PC-3 (cell line): ENCODE results near the gene SYNJ2. TPM values are rescaled to one million over a fixed set of nuclear protein-coding genes. Genes with fewer than 3 reads are reported as not detected.

ENCODE experiments used
- ATAC-seq: fragments of 200-7000 bp; cut with Tn5 transposase; 2 replicates; pipeline ENCODE4 v1.9.1; 2020; ENCODE audit warnings: mild to moderate bottlenecking, moderate library complexity
- BruUV-seq: library from RNA; stranded (reverse); fragments of 400-500 nt; replicated peaks from 2 replicates; lab custom pipeline; 2021; lab: Mats Ljungman, UMichigan
- CTCF ChIA-PET: fragments of 300-600 bp; sonication (Branson Sonifier 250); formaldehyde crosslinking; loops from one replicate; lab custom pipeline; 2022; ENCODE audit warnings: antibody characterized with exemption; lab: Charles Lee
- POLR2A ChIA-PET: fragments of 300-600 bp; sonication (Branson Sonifier 250); formaldehyde crosslinking; loops from one replicate; lab custom pipeline; 2022; ENCODE audit warnings: antibody characterized with exemption; ENCODE audit not compliant: unreplicated experiment; lab: Charles Lee
- DNase-seq: peaks from one replicate; pipeline ENCODE4 v3.0.0-alpha.2; 2015
- H2AFZ ChIP-seq: fragments of 300-600 bp; sonication (generic); 2 replicates; pipeline ENCODE4 v1.6.0; 2016; ENCODE audit warnings: antibody characterized with exemption, low read length
- H3F3A ChIP-seq: fragments of 300-600 bp; sonication (generic); one replicate; pipeline ENCODE4 v1.6.0; 2017; ENCODE audit warnings: antibody characterized with exemption, low read length, control low read depth, mild to moderate bottlenecking; ENCODE audit not compliant: unreplicated experiment
- H3K27ac ChIP-seq: fragments of 300-600 bp; sonication (generic); 2 replicates; pipeline ENCODE4 v1.5.1; 2016; ENCODE audit warnings: mild to moderate bottlenecking, low read length
- H3K27me3 ChIP-seq: fragments of 300-600 bp; sonication (generic); 2 replicates; pipeline ENCODE4 v1.6.1; 2016; ENCODE audit warnings: low read length, mixed read lengths
- H3K36me3 ChIP-seq: fragments of 300-600 bp; sonication (generic); 2 replicates; pipeline ENCODE4 v1.6.1; 2016; ENCODE audit warnings: low read depth, mixed run types, low read length, mixed read lengths
- H3K4me1 ChIP-seq: fragments of 300-600 bp; sonication (generic); 2 replicates; pipeline ENCODE4 v1.5.1; 2016; ENCODE audit warnings: low read length; ENCODE audit not compliant: insufficient read depth
- H3K4me2 ChIP-seq: fragments of 300-600 bp; sonication (generic); 2 replicates; pipeline ENCODE4 v1.6.0; 2016; ENCODE audit warnings: low read length
- H3K4me3 ChIP-seq: fragments of 300-600 bp; sonication (generic); 2 replicates; pipeline ENCODE4 v1.5.1; 2016; ENCODE audit warnings: mild to moderate bottlenecking, low read length, mixed read lengths
- H3K79me2 ChIP-seq: fragments of 300-600 bp; sonication (generic); 2 replicates; pipeline ENCODE4 v1.6.1; 2017; ENCODE audit warnings: low read length, mixed read lengths
- H3K9ac ChIP-seq: fragments of 300-600 bp; sonication (generic); 2 replicates; pipeline ENCODE4 v1.6.0; 2016; ENCODE audit warnings: mild to moderate bottlenecking, low read length
- H3K9me2 ChIP-seq: fragments of 300-600 bp; sonication (generic); replicated peaks from 2 replicates; pipeline ENCODE4 v1.6.1; 2016; ENCODE audit warnings: mixed run types, low read length, mixed read lengths
- H3K9me3 ChIP-seq: fragments of 300-600 bp; sonication (generic); 2 replicates; pipeline ENCODE4 v1.6.1; 2016; ENCODE audit warnings: low read length, mixed read lengths
- H4K20me1 ChIP-seq: fragments of 300-600 bp; sonication (generic); 2 replicates; pipeline ENCODE4 v1.6.1; 2016; ENCODE audit warnings: low read length, mixed read lengths
- CTCF ChIP-seq: fragments of 300-600 bp; sonication (generic); conservative IDR thresholded peaks from 2 replicates; pipeline ENCODE4 v1.5.1; 2017; ENCODE audit warnings: antibody characterized with exemption, low read depth, mild to moderate bottlenecking, low read length
- EZH2 ChIP-seq: fragments of 300-600 bp; sonication (generic); IDR thresholded peaks from one replicate; pipeline ENCODE4 v1.6.1; 2017; ENCODE audit warnings: antibody characterized with exemption, mild to moderate bottlenecking, low read length; ENCODE audit not compliant: unreplicated experiment
- EZH2phosphoT487 ChIP-seq: fragments of 300-600 bp; sonication (generic); IDR thresholded peaks from 2 replicates; pipeline ENCODE4 v1.6.1; 2018; ENCODE audit warnings: mild to moderate bottlenecking, antibody characterized with exemption, low read length, borderline replicate concordance
- intact Hi-C: fragments of 100-400 bp; cut with micrococcal nuclease; formaldehyde crosslinking; loops from 2 replicates; pipeline ENCODE4 v1.9.0; 2023
- total RNA-seq: library from RNA; depleted of rRNA; stranded (reverse); fragments of >200 nt; gene quantifications from 2 replicates; pipeline ENCODE4 v1.2.3, GENCODE V29; 2014

The SYNJ2 gene
- total RNA-seq, 1 experiment from 2014 or later, result 21.5 TPM

- TF ChIP-seq EZH2phosphoT487 (no peak), EZH2 (no peak), CTCF (no peak)
- intact Hi-C loops, result loop anchor here (5.0 kb wide), 1 partner anchor 39 kb away; no protein-coding TSS in a partner anchor
- ATAC-seq (no peak), DNase-seq (no peak)
- Histone ChIP-seq H3K27me3 (no peaks in the 10 kb centered on the region), H3F3A (peaks cover 6% of the 10 kb centered on the region), H3K36me3 (0 out of 2 replicates have a peak, but pooled peaks cover 4% of the 10 kb centered on the region), H4K20me1 (no peaks in the 10 kb centered on the region), H3K27ac (peak overlapping the region; percentile 98), H3K79me2 (no peaks in the 10 kb centered on the region), H3K4me3 (no peak overlapping the region), H3K4me2 (no peak overlapping the region), H3K9ac (no peak overlapping the region), H3K4me1 (peaks cover 43% of the 10 kb centered on the region), H3K9me2 (no peaks in the 10 kb centered on the region), H2AFZ (no peak overlapping the region), H3K9me3 (no peaks in the 10 kb centered on the region)
- CTCF ChIA-PET, result no interaction called here
- POLR2A ChIA-PET, result no interaction called here
- BruUV-seq, result no TSS peak
Observed at GRCh38 chr6:158066136-158066781, 84.6 kb downstream of the SYNJ2 start.

- Histone ChIP-seq H3F3A (peaks cover 6% of the 10 kb centered on the region), H2AFZ (no peak overlapping the region), H3K9me2 (no peaks in the 10 kb centered on the region), H3K4me1 (peaks cover 46% of the 10 kb centered on the region), H3K36me3 (0 out of 2 replicates have a peak, but pooled peaks cover 4% of the 10 kb centered on the region), H3K4me3 (no peak overlapping the region), H3K9me3 (no peaks in the 10 kb centered on the region), H3K27ac (peak overlapping the region; percentile 98), H3K27me3 (no peaks in the 10 kb centered on the region), H3K4me2 (no peak overlapping the region), H3K9ac (peak overlapping the region; percentile 75), H3K79me2 (no peaks in the 10 kb centered on the region), H4K20me1 (no peaks in the 10 kb centered on the region)
- intact Hi-C loops, result loop anchor here (5.0 kb wide), 1 partner anchor 40 kb away; no protein-coding TSS in a partner anchor
- TF ChIP-seq EZH2phosphoT487, result no peak
- TF ChIP-seq CTCF, result no peak
- no peak for TF ChIP-seq EZH2
- no TSS peak for BruUV-seq
- peak; percentile 28 for ATAC-seq
- peak; percentile 79 for DNase-seq
- ChIA-PET POLR2A (interaction anchor here (0.6 kb wide), 1 partner anchor 44 kb away, joined by 3 read pairs; no protein-coding TSS in a partner anchor), CTCF (no interaction called here)
Observed at GRCh38 chr6:158067436-158068015, 85.9 kb downstream of the SYNJ2 start.
